Middle frontal gyrus (tissue), 1 donor: Measurements from ENCODE around the gene STXBP3.

Source experiments
- DNase-seq: peaks from one replicate; pipeline ENCODE4 v3.0.0-alpha.2; 2015; ENCODE audit warnings: low spot score; ENCODE audit errors: extremely low spot score

STXBP3 gene

DNA sequence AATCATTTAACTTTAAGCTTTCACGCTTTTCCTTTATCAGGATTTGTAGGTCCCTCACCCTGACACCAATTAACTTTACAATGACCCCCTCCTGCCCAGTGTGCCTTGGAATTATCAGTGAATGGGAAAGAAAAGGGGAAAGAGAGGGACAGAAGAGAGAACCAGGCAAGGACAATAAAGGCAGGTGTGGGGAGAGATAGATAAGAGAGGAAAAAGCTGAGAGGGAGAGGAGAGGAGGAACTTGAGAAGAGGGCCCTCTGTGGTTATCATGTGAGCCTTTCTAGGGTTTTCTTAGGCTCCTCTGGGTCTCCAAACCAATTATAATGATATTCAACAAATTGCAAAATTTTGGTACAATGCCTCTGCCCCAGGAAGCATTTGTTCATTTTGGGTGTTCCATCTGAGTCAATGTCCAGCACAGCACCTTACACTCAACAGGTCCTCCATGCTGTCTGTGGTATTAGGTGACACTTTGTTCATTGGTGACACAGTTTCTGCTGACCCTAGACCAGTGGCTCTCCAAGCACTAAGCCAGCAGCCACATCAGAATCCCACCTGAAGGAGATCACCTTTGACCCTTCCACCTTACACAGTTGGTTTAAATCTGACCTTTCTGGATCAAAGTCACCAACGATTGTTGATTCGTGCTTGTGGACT, 96.2 kb downstream of the STXBP3 start:
- DNase-seq: no peak

- no peak for DNase-seq
These were observed 97.1 kb downstream of the STXBP3 start for GRCh38 chr1:108843390-108844137.

- DNase-seq: no peak
These were observed 99.0 kb downstream of the STXBP3 start for GRCh38 chr1:108845446-108845845.

GRCh38 chr1:108845991-108846390, 99.5 kb downstream of the STXBP3 start:
- no peak for DNase-seq

DNA sequence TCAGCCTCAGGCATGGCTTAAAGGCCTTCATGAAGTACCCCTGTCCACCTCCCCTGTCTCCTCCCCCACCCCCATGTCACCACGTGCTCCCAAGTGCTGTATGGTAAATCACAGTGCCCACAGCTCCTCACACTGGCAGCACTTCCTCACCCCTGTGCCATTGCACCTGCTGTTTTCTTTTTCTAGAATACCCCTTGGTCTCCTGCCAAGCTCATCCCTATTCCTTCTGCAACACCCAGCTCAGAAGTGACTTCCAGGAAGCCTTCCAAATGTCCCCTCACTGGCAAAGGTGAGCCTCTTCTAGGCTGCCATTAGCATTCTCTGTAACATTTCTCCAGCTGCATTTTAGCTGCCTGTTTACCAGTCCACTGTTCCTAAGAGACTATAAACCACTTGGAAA, 101.0 kb downstream of the STXBP3 start:
- DNase-seq: no peak

GRCh38 chr1:108848806-108849205, 102.3 kb downstream of the STXBP3 start:
- DNase-seq: no peak

DNA sequence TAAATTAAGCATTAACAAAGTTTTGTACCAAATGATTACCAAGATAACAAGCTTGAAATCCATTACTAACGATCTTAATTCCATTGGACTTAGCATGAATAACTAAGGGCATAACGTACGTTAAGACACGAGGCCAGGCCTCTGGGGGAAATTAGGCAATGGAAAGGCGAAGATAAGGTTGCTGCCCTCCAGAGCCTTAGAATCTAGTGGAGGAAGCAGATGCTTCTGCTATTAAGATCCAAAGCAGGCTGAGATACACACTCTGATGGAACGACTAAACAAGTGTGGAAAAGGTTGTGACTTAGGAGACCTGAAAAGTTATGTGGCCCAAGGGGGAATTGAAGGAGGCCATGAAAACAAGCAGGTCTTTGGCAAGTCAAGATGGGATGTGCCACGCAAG, 104.5 kb downstream of the STXBP3 start:
- no peak for DNase-seq

GRCh38 chr1:108851567-108851966, 105.1 kb downstream of the STXBP3 start:
- DNase-seq: no peak

DNA sequence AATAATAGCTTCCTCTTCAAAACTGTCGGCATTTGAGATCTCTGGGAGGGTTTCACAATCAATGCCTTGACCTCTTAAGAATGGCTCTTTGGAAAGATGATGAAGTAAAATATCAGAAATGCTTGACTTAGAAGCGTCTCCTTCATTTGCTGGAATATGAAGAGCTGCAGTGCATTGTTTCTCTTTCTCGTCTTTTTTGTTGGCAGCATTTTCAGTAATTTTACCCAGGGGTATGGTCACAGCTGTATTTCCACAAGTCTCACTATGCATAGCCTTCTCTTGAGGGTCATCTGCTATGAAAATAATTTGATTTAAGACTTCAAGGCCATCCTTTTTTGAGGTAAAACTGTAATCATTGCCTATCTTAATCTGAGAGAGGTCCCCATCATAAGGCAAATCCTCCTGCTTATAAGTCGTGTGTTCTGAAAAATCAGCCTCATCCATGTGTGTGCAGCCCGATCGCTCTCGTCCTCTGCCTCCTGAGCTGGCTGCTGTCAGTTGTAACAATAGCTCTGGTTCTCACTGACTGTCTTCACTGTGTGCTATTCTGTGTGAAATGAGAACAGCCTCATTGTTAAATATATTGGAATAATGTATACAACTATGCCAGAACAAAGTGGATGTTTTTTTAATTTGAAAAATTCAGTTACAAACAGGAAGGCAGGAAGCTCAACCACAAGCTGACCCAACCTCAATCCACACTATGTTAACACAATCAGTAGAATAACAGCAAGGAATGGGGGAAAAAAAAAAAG, 105.9 kb downstream of the STXBP3 start:
- DNase-seq: no peak

DNA sequence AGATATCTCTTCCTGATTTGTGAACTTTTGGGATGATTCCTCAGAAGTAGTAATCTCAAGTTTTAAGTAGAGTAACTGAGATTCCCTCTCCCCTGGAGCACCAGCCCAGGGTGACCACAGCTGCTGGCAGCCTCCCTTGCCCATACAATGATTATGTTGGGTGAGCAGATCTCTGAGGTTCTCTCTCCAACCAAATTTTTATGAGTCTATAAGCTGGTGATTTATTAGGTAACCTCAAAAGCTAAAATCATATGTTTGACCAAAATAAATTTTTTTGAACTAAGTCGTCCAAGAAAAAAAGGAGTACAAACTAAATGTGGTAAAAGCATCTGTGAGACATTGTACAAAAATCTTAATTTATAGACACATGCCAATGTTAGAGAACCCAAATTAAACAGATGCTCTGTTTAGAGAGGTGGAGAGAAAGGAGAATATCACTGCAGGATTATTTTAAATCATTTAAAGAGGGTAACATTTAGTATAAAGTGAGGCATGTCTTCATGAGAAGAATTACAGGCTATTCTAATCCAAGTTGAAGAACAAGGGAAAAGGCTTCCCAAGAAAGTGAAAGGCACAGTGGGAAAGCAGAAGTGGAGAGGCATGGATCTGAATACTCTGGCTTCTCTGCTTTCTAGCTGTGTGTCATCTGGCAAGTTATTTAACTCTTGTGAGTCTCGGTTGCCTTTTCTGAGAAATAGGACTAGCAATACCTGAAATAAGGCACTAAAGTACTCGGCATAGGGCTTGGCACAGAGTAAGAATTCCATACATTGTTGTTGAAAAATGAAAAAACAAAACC, 107.9 kb downstream of the STXBP3 start:
- no peak for DNase-seq

GRCh38 chr1:108856994-108857393, 110.5 kb downstream of the STXBP3 start, which contains the start of gene AKNAD1:
Gene AKNAD1, minus strand, starts transcription at chr1:108857094. Its CDS starts 4,430 bp downstream, at chr1:108852664.
- DNase-seq: no peak

DNA sequence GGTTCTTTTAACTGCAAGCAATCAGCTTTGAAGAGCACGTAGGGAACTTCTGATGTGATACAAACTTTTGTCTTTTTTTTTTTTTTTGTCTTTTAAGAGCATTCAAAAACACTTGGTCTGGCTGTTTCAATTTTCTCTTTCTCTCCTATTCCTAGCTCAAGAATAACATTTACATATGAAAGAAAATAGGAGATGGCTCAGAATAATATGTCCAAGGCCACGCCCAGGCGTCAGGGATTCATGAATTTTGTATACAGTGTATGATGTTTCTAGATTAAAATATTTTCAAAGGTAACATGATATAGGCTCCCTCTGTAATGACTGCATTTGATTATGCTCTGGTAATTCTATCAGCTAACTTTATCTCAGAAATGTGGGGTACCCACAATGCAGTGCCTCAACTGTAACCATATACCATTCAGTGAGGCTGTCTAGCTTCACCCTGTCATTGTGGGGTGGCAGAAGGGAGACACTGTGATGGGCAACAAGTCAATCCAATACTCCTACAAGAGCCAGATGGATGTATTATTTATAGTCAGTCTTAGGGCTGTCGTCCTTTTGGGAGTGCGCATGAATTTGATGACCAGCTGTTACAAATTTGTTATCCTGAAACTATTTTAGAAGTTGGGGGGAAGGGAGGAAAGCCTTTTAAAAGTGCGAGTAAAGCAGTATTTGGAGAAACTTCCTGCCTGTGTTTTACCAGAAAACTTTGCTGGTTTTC, 111.9 kb downstream of the STXBP3 start:
- DNase-seq: no peak
